Thymus (tissue), 11 donors: ENCODE results near the gene TSPAN9. TPM values are rescaled to one million over a fixed set of nuclear protein-coding genes. Genes with fewer than 3 reads are reported as not detected.

Experiments used
- DNase-seq, 9 donors: peaks; one replicate each; pipeline ENCODE4 v3.0.0-alpha.2; 2013; ENCODE audit warnings: low spot score in 9 of 9, low read depth in 6 of 9, missing footprints in 1 of 9
- H3K27ac ChIP-seq, 2 donors: one replicate each; pipeline ENCODE4 v1.5.1; 2013; ENCODE audit warnings: control low read depth in 1 of 2, low read depth in 1 of 2, low read length in 1 of 2, mild to moderate bottlenecking in 1 of 2, moderate library complexity in 1 of 2
- H3K27me3 ChIP-seq, 2 donors: one replicate each; pipeline ENCODE4 v1.5.1; 2013; ENCODE audit warnings: low read length in 1 of 2; ENCODE audit not compliant: control insufficient read depth in 2 of 2, insufficient read depth in 1 of 2
- H3K36me3 ChIP-seq, 2 donors: one replicate each; pipeline ENCODE4 v1.5.1; 2013; ENCODE audit warnings: low read length in 1 of 2, mild to moderate bottlenecking in 1 of 2, moderate library complexity in 1 of 2; ENCODE audit not compliant: control insufficient read depth in 2 of 2, insufficient read depth in 2 of 2
- H3K4me1 ChIP-seq, 2 donors: one replicate each; pipeline ENCODE4 v1.5.1; 2013; ENCODE audit warnings: low read length in 2 of 2; ENCODE audit not compliant: control insufficient read depth in 2 of 2, insufficient read depth in 2 of 2
- H3K4me3 ChIP-seq, 2 donors: one replicate each; pipeline ENCODE4 v1.5.1; 2013; ENCODE audit warnings: low read length in 2 of 2, control low read depth in 1 of 2, mild to moderate bottlenecking in 1 of 2
- H3K9me3 ChIP-seq, 2 donors: one replicate each; pipeline ENCODE4 v1.5.1; 2013; ENCODE audit warnings: low read length in 1 of 2, mild to moderate bottlenecking in 1 of 2; ENCODE audit not compliant: control insufficient read depth in 2 of 2, insufficient read depth in 1 of 2
- WGBS: extraction: QIAGEN DNeasy Blood & Tissue Kit; methylation state at CpG from one replicate; pipeline ENCODE4 v1.1.7; 2013; 5-methylcytosine and 5-hydroxymethylcytosine counted together
- polyA plus RNA-seq: library from polyadenylated mRNA; stranded (reverse); fragments of 200-250 nt; gene quantifications from one replicate; pipeline ENCODE4 v1.2.3, GENCODE V29; 2013
- total RNA-seq: library from RNA; stranded (reverse); fragments of 120-200 nt; gene quantifications from one replicate; pipeline ENCODE4 v1.2.4, GENCODE V29; 2013
- donor health status: healthy.

The TSPAN9 gene
- total and polyA plus RNA-seq, 2 donors, result 4.9 to 10.2 TPM

DNA sequence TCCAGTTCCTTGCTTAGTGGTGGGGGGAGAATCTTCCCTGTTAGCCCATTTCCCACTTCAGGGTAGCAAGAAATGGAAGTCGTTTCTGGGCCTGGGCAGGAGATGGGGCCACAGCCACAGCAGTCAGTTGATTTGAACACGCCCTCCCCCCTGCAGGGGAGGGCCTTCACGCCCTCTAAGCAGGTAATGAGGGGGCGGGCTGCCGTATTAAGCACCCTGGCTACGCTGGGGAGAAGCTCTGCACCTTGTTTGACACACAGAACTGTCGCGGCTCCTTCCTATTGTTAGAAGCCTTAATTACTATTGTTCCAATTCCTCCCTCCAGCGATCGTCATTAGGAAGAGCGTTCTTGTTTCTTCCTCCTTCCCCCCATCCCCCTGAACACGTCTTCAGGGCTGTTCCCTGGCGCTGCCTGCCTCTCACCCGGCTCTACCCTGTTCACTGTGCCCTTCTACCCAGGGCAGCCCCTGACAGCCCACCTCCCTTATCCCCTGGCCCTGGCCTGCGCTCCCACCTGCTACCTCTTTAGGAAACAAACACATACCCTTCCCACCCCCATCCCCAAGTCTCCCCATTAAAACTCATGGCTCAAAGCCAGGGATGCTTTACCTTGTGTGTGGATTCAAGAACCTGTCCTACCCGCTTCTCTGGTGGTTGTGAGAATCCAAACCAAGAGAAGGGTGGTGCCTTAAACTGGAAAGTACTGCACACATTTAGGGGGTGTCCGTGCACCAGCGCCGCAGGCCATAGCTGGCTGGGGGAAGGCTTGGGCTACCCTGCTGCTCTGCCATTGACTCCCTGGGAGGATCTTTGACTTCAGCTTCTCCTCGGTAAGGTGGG lies 137.6 kb downstream of the TSPAN9 start:
- DNase-seq, result no peak
- H3K27ac ChIP-seq, result no peak overlapping the region
- 62% methylated on average over 20 of the region's 20 CpGs for WGBS

DNA sequence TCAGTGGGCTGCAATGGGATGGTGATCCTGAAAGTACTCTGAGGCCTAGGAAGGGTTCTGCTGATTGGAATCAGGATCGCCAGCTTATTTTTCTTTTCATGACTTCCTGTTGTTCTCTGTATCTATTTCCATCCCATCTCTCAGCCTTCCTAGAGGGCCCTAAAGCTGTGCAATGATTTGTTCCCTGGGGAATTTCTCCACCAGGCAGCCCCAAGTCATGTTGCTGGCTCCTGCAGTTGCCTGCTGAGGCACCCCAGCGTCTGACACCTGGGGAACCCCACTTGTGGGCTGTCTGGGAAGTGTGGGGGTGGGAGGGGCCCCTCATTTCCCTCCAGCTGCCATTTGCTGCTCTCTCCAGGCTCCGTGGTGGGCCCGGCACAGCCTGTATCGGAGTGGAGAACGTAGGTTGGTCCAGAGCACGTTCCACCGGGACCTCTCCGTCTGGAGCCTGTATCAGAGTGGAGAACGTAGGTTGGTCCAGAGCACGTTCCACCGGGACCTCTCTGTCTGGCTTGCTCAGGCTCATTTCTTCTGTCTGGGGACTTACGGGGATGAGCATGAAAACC lies 138.3 kb downstream of the TSPAN9 start:
- no peak overlapping the region for H3K4me3 ChIP-seq
- H3K27me3 ChIP-seq, result no peaks in the 10 kb centered on the region
- H3K27ac ChIP-seq, result no peak overlapping the region
- peaks cover 0 to 2% of the 10 kb centered on the region in 2 donors for H3K9me3 ChIP-seq
- H3K36me3 ChIP-seq, result no peaks in the 10 kb centered on the region
- no peak for DNase-seq
- 85% methylated on average over 13 of the region's 13 CpGs for WGBS
- H3K4me1 ChIP-seq, result peaks cover 0 to 13% of the 10 kb centered on the region in 2 donors

More for the DNA sequence above, 137.6 kb downstream of the TSPAN9 start:
- H3K36me3 ChIP-seq, result no peaks in the 10 kb centered on the region
- no peak overlapping the region for H3K4me3 ChIP-seq
- peaks cover 0 to 10% of the 10 kb centered on the region in 2 donors for H3K4me1 ChIP-seq
- H3K27me3 ChIP-seq, result no peaks in the 10 kb centered on the region
- no peaks in the 10 kb centered on the region for H3K9me3 ChIP-seq

DNA sequence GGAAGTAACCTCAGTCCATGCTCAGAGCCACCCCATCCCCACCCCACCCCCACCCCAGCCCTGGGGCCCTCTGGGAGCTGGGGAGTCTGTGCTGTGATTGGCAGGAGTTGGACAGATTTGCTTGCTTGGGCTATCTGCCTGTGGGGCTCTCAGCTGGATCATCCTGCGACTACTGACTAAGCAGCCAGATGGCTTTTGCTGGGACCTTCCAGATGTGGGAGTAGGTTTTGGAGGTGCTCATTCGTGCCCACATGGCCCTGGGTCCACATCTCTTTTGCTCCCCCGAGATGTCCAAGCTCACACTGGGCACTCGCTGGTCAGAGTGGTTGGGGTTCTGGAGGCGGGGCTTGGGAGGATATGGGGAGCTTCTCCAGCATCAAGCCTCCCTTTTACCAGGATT lies 138.9 kb downstream of the TSPAN9 start:
- H3K4me1 ChIP-seq, result peaks cover 0 to 13% of the 10 kb centered on the region in 2 donors
- peaks cover 0 to 2% of the 10 kb centered on the region in 2 donors for H3K9me3 ChIP-seq
- no peaks in the 10 kb centered on the region for H3K27me3 ChIP-seq
- WGBS, result 95% methylated on average over 5 of the region's 5 CpGs
- no peak overlapping the region for H3K4me3 ChIP-seq
- H3K27ac ChIP-seq, result no peak overlapping the region
- no peak for DNase-seq
- no peaks in the 10 kb centered on the region for H3K36me3 ChIP-seq

DNA sequence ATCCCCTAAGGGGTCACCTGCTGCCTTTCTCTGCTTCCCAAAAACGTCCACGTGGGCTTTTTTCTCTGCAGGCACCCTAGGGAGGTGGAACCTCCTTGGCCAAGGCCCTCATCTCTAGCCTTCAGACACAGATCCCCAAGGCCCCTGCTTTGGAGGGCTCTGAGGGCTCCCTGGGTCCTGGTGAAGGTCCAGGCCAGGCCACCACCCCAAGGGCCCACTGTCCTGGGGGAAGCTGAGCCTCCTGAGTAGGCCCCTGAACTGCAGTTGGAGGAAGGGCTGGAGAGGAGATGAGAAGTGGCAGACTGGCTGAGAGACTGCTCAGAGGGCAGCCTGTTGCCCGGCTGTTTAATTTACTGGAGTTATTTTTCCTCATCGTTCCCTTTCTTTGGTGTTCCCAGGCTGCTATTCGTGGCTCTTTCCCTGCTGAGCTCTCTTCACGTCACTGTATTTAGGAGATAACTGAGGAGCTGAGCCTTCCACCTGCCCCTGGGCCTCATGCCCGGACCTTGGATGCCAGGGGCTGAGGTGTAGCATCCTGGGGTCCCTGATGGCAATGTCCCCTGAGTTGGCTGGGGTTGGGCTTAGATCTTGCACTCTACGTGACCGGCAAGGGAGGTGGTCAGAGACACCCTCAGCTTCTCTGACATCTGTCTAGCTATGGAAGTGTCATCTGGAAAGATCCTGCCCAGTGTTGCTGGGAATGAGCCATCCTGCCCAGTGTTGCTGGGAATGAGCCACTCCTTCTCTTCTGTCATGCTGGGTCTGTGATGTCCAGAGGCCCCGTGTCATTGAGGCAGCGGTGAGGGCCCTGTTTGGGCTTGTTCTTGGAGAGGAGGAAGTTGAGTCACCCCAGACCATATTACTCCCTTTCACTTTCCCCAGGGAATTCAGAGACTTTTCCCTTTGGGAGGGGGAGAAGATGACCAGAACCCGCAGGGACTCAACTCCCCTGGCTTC lies 139.8 kb downstream of the TSPAN9 start:
- WGBS, result 86% methylated on average over 12 of the region's 12 CpGs
- Histone ChIP-seq H3K9me3 (peaks cover 0 to 2% of the 10 kb centered on the region in 2 donors), H3K4me3 (no peak overlapping the region), H3K27ac (no peak overlapping the region), H3K27me3 (no peaks in the 10 kb centered on the region), H3K4me1 (peaks cover 0 to 13% of the 10 kb centered on the region in 2 donors), H3K36me3 (no peaks in the 10 kb centered on the region)
- no peak for DNase-seq

DNA sequence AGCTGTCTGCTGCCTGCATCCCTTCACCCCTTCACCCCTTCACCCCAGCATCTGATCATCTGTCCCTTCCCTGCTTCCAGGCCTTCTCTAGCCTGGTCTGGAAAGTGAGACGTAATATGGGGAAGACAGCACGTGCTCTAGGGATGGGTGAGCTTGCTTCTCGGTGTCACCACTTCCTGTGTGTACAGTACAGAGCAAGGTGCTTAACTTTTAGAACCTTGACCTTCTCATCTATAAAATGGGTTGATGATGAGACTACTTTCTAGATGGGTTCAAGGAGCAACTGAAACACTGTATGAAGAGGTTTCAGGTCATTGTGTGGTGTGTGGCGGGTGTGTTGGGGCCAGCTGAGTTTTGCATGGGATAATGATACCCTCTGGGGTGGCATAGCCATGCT lies 140.5 kb downstream of the TSPAN9 start:
- 78% methylated on average over 4 of the region's 4 CpGs for WGBS
- H3K4me3 ChIP-seq, result no peak overlapping the region
- H3K27ac ChIP-seq, result no peak overlapping the region
- H3K36me3 ChIP-seq, result no peaks in the 10 kb centered on the region
- H3K27me3 ChIP-seq, result no peaks in the 10 kb centered on the region
- peaks cover 0 to 13% of the 10 kb centered on the region in 2 donors for H3K4me1 ChIP-seq
- peaks cover 0 to 2% of the 10 kb centered on the region in 2 donors for H3K9me3 ChIP-seq
- no peak for DNase-seq

- Histone ChIP-seq H3K36me3 (no peaks in the 10 kb centered on the region), H3K4me1 (peaks cover 0 to 13% of the 10 kb centered on the region in 2 donors), H3K27me3 (no peaks in the 10 kb centered on the region), H3K9me3 (peaks cover 0 to 2% of the 10 kb centered on the region in 2 donors), H3K27ac (peak overlapping the region in 1 of 2 donors; percentile 62), H3K4me3 (no peak overlapping the region)
- 85% methylated on average over 19 of the region's 19 CpGs for WGBS
- DNase-seq, result no peak
These were observed 141.3 kb downstream of the TSPAN9 start for GRCh38 chr12:3218228-3219171.

DNA sequence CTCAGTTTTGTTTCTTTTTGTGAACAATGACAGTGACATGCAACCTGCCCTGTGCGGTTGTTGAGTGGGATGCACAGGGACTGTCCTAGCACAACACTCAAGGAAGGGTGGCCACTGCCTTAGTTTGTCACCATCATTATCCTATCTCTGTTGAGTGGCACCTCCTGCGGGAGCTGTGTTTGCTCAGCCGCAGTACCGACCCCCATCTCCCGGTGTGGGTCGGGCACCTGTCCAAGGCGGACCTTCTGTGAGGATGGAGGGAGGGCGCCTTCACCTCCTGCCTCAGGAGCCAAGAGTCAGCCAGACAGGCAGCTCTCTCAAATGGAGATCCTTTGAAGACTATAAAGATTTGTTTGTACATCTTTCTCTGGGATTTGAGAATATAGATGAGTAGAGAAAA lies 142.1 kb downstream of the TSPAN9 start:
- Histone ChIP-seq H3K27ac (no peak overlapping the region), H3K4me1 (peaks cover 0 to 13% of the 10 kb centered on the region in 2 donors), H3K36me3 (no peaks in the 10 kb centered on the region), H3K27me3 (no peaks in the 10 kb centered on the region), H3K9me3 (peaks cover 0 to 2% of the 10 kb centered on the region in 2 donors), H3K4me3 (no peak overlapping the region)
- no peak for DNase-seq
- WGBS, result 95% methylated on average over 8 of the region's 8 CpGs
